ENCODE measurements around the gene NTNG1.

The NTNG1 gene

GRCh38 chr1:107169615-107170014 is 28.8 kb downstream of the NTNG1 start:
- no peak for TF ChIP-seq CTCF (conservative IDR thresholded peaks at IDR 0.05; ENCODE audit: low read depth, low read length)
- Histone ChIP-seq H3K9ac (no peak overlapping the region), H3K27ac (no peak overlapping the region), H4K20me1 (ENCODE audit: insufficient read depth) (no peaks in the 10 kb centered on the region), H3K4me3 (IDR thresholded peaks at IDR 0.05; ENCODE audit: insufficient read depth, low read depth, low read length) (no peak overlapping the region), H2AFZ (ENCODE audit: low read depth) (no peak overlapping the region), H3K36me3 (ENCODE audit: insufficient read depth) (no peaks in the 10 kb centered on the region), H3K4me1 (ENCODE audit: low read depth, poor library complexity, severe bottlenecking) (no peaks in the 10 kb centered on the region), H3K4me2 (no peak overlapping the region), H3K27me3 (ENCODE audit: insufficient read depth, low read depth) (no peaks in the 10 kb centered on the region), H3K79me2 (ENCODE audit: insufficient read depth, low read depth) (no peaks in the 10 kb centered on the region)

GRCh38 chr1:107171333-107171732 is 30.5 kb downstream of the NTNG1 start:
- no peak overlapping the region for H2AFZ ChIP-seq (ENCODE audit: low read depth)
- H4K20me1 ChIP-seq (ENCODE audit: insufficient read depth) = no peaks in the 10 kb centered on the region
- H3K27ac ChIP-seq = no peak overlapping the region
- H3K79me2 ChIP-seq (ENCODE audit: insufficient read depth, low read depth) = no peaks in the 10 kb centered on the region
- no peaks in the 10 kb centered on the region for H3K4me1 ChIP-seq (ENCODE audit: low read depth, poor library complexity, severe bottlenecking)
- H3K4me2 ChIP-seq = no peak overlapping the region
- no peak overlapping the region for H3K9ac ChIP-seq
- H3K4me3 ChIP-seq (IDR thresholded peaks at IDR 0.05; ENCODE audit: insufficient read depth, low read depth, low read length) = no peak overlapping the region
- TF ChIP-seq CTCF (conservative IDR thresholded peaks at IDR 0.05; ENCODE audit: low read depth, low read length) = no peak
- no peaks in the 10 kb centered on the region for H3K27me3 ChIP-seq (ENCODE audit: insufficient read depth, low read depth)
- no peaks in the 10 kb centered on the region for H3K36me3 ChIP-seq (ENCODE audit: insufficient read depth)

GRCh38 chr1:107172450-107173170 is 31.8 kb downstream of the NTNG1 start:
- Histone ChIP-seq H3K4me2 (no peak overlapping the region), H3K79me2 (ENCODE audit: insufficient read depth, low read depth) (no peaks in the 10 kb centered on the region), H2AFZ (ENCODE audit: low read depth) (no peak overlapping the region), H3K27me3 (ENCODE audit: insufficient read depth, low read depth) (no peaks in the 10 kb centered on the region), H3K9ac (no peak overlapping the region), H3K27ac (no peak overlapping the region), H4K20me1 (ENCODE audit: insufficient read depth) (no peaks in the 10 kb centered on the region), H3K4me1 (ENCODE audit: low read depth, poor library complexity, severe bottlenecking) (no peaks in the 10 kb centered on the region), H3K4me3 (IDR thresholded peaks at IDR 0.05; ENCODE audit: insufficient read depth, low read depth, low read length) (no peak overlapping the region), H3K36me3 (ENCODE audit: insufficient read depth) (no peaks in the 10 kb centered on the region)
- no peak for TF ChIP-seq CTCF (conservative IDR thresholded peaks at IDR 0.05; ENCODE audit: low read depth, low read length)

GRCh38 chr1:107175102-107175909 is 34.5 kb downstream of the NTNG1 start:
- no peak overlapping the region for H2AFZ ChIP-seq (ENCODE audit: low read depth)
- H3K4me1 ChIP-seq (ENCODE audit: low read depth, poor library complexity, severe bottlenecking) = no peaks in the 10 kb centered on the region
- H3K79me2 ChIP-seq (ENCODE audit: insufficient read depth, low read depth) = no peaks in the 10 kb centered on the region
- no peaks in the 10 kb centered on the region for H3K27me3 ChIP-seq (ENCODE audit: insufficient read depth, low read depth)
- H3K9ac ChIP-seq = no peak overlapping the region
- no peaks in the 10 kb centered on the region for H3K36me3 ChIP-seq (ENCODE audit: insufficient read depth)
- H3K27ac ChIP-seq = no peak overlapping the region
- no peak for TF ChIP-seq CTCF (conservative IDR thresholded peaks at IDR 0.05; ENCODE audit: low read depth, low read length)
- no peaks in the 10 kb centered on the region for H4K20me1 ChIP-seq (ENCODE audit: insufficient read depth)
- no peak overlapping the region for H3K4me3 ChIP-seq (IDR thresholded peaks at IDR 0.05; ENCODE audit: insufficient read depth, low read depth, low read length)
- H3K4me2 ChIP-seq = no peak overlapping the region
